ENCODE results near the gene DAG1. TPM values are rescaled to one million over a fixed set of nuclear protein-coding genes. Genes with fewer than 3 reads are reported as not detected.

The DAG1 gene
- total RNA-seq, 1 experiment from 2014 or later = 87.4 TPM

DNA sequence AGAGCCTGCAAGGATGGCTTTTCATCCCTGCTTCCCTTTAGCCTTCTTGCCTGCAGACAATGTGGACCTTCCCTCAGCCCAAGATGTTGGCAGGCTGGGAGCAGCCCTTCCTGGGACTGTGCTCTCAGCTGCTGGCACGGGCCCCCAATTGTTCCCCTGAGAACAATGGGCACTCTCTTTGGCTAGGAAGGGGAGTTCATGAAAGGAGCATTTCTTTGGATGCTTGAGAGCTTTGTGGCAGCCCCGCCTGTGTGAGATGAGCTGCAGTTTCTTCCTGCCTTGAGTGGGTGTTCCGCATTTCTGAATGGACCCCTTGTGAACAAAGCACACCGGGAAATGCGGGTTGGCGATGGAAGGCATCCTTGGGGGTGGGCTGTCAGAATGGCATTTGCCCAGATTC is 49.2 kb downstream of the DAG1 start:
- DNase-seq = no peak
- H3K36me3 ChIP-seq (replicated peaks; ENCODE audit: control insufficient read depth, insufficient read depth, low read length) = peaks cover 12% of the 10 kb centered on the region
- no peak overlapping the region for H3K4me3 ChIP-seq (ENCODE audit: insufficient read depth, low read depth, low read length)
- no peaks in the 10 kb centered on the region for H3K27me3 ChIP-seq (ENCODE audit: control insufficient read depth, insufficient read depth, low read length)

DNA sequence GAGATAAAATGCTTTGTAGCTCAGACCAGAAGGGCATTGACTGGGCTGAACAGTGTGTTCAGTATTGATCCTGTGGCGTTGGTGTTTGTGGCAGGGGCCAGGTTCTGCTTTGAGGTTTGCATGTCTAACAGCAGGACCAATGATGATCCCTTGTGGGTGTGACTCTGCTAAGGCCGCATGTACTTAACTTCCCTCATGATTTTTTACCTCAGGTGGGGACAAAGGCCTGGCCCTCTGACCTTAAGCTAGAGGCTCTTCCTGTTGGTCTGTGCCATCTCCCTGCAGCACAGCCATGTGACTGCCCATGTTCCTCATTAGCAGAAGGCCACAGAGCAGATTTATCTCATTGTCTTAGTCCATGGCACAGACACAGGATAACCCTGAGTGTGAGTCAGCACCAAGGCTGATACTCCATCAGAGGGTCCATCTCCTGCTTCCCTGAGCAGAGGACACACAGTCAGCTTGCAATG is 49.9 kb downstream of the DAG1 start:
- Histone ChIP-seq H3K36me3 (replicated peaks; ENCODE audit: control insufficient read depth, insufficient read depth, low read length) (peaks cover 12% of the 10 kb centered on the region), H3K4me3 (ENCODE audit: insufficient read depth, low read depth, low read length) (no peak overlapping the region), H3K27me3 (ENCODE audit: control insufficient read depth, insufficient read depth, low read length) (no peaks in the 10 kb centered on the region)
- no peak for DNase-seq

DNA sequence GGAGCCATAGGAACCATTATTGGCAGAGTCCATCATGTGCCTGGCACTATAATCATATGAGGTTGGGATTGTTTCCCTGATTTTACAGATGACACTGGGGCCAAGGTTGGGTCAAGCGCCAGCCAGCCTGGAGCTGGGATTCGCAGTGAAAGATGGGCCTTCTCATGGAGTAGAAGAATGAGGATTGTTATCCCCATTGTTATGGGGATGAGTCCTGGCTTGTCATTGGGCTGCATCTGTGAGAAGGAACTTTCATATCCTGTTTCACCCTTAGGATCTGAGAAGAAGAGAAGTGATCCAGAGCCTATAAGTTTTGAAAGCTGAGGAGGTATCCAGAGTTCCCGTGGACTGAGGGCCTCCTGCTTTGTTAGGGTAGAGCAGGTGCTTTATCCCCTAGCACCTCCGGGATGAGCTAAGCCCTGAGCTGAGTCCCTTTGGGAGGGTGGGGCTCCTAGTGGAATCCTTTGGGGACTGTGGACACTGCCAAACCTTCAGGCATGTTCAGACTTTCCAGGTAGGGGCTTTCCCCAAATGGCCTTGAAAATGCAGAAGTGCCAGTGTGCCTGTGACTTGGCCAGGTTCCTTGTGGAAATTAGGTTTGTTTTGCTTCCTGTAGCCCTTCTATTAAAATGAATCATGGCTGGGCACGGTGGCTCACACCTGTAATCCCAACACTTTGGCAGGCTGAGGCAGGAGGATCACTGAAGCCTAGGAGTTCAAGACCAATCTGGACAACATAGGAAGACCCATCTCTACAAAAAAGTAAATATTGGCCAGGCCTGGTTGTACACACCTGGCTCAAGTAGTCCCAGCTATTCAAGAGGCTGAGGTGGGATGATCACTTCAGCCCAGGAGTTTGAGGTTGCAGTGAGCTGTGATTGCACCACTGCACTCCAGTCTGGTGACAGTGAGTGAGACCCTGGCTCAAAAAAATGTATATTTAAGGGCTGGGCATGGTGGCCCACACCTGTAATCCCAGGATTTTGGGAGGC is 54.0 kb downstream of the DAG1 start:
- Histone ChIP-seq H3K27me3 (ENCODE audit: control insufficient read depth, insufficient read depth, low read length) (no peaks in the 10 kb centered on the region), H3K4me3 (ENCODE audit: insufficient read depth, low read depth, low read length) (no peak overlapping the region), H3K36me3 (replicated peaks; ENCODE audit: control insufficient read depth, insufficient read depth, low read length) (peaks cover 8% of the 10 kb centered on the region)
- no peak for DNase-seq

DNA sequence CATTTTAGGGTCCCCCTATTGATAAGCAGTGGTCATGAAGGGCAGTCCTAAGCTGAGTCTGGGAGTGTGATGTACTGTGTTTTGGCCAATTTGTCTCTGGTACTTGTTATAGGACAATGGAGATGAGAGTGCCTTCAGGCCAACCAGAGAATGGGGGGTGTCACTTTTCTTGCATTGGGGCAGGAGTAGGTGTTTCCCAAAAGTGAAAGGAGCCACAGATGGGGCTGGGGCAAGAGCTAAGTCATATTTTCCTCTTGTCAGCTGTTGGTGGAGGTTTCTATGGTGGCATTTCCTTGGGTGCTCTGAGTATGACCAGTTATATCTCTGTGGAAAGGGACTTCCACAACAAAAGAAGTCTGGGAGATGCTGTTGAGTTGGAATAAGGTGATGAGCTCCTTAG is 59.5 kb downstream of the DAG1 start:
- peaks cover 12% of the 10 kb centered on the region for H3K36me3 ChIP-seq (replicated peaks; ENCODE audit: control insufficient read depth, insufficient read depth, low read length)
- no peak for DNase-seq
- no peaks in the 10 kb centered on the region for H3K27me3 ChIP-seq (ENCODE audit: control insufficient read depth, insufficient read depth, low read length)
- no peak overlapping the region for H3K4me3 ChIP-seq (ENCODE audit: insufficient read depth, low read depth, low read length)

DNA sequence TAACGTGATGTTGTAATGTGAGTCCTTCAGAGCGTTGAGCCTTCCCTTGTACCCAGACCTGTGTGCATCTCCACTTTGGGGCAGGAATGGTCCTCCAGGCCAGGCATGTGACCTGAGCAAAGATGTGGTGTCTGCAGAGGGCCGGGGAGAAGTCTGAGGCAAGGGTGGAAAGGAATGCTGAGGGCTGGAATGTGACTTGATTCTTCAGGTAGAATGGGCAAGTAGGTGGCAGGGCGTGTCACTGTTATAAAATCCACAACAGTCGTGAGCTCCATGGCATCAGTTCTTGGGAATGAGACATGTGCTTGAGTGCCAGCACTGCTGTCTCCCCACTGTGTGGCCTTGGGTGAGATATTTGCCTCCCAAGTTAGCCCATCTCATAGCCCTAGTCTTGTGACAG is 60.2 kb downstream of the DAG1 start:
- no peak for DNase-seq
- peaks cover 12% of the 10 kb centered on the region for H3K36me3 ChIP-seq (replicated peaks; ENCODE audit: control insufficient read depth, insufficient read depth, low read length)
- H3K27me3 ChIP-seq (ENCODE audit: control insufficient read depth, insufficient read depth, low read length) = no peaks in the 10 kb centered on the region
- H3K4me3 ChIP-seq (ENCODE audit: insufficient read depth, low read depth, low read length) = no peak overlapping the region

DNA sequence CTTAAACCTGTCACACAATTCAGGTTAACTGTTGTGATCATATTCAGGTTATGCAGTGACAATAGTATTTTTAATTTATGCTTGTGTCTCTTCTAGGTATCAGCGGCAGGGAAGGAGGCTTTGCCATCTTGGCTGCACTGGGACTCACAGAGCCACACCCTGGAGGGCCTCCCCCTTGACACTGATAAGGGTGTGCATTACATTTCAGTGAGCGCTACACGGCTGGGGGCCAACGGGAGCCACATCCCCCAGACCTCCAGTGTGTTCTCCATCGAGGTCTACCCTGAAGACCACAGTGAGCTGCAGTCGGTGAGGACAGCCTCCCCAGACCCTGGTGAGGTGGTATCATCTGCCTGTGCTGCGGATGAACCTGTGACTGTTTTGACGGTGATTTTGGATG is 60.6 kb downstream of the DAG1 start:
- H3K27me3 ChIP-seq (ENCODE audit: control insufficient read depth, insufficient read depth, low read length) = no peaks in the 10 kb centered on the region
- DNase-seq = no peak
- no peak overlapping the region for H3K4me3 ChIP-seq (ENCODE audit: insufficient read depth, low read depth, low read length)
- peaks cover 12% of the 10 kb centered on the region for H3K36me3 ChIP-seq (replicated peaks; ENCODE audit: control insufficient read depth, insufficient read depth, low read length)

DNA sequence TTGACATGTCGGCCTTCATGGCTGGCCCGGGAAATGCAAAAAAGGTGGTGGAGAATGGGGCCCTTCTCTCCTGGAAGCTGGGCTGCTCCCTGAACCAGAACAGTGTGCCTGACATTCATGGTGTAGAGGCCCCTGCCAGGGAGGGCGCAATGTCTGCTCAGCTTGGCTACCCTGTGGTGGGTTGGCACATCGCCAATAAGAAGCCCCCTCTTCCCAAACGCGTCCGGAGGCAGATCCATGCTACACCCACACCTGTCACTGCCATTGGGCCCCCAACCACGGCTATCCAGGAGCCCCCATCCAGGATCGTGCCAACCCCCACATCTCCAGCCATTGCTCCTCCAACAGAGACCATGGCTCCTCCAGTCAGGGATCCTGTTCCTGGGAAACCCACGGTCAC is 61.2 kb downstream of the DAG1 start:
- Histone ChIP-seq H3K36me3 (replicated peaks; ENCODE audit: control insufficient read depth, insufficient read depth, low read length) (peaks cover 12% of the 10 kb centered on the region), H3K4me3 (ENCODE audit: insufficient read depth, low read depth, low read length) (no peak overlapping the region), H3K27me3 (ENCODE audit: control insufficient read depth, insufficient read depth, low read length) (no peaks in the 10 kb centered on the region)
- no peak for DNase-seq

DNA sequence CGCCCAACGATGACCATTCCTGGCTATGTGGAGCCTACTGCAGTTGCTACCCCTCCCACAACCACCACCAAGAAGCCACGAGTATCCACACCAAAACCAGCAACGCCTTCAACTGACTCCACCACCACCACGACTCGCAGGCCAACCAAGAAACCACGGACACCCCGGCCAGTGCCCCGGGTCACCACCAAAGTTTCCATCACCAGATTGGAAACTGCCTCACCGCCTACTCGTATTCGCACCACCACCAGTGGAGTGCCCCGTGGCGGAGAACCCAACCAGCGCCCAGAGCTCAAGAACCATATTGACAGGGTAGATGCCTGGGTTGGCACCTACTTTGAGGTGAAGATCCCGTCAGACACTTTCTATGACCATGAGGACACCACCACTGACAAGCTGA is 61.6 kb downstream of the DAG1 start:
- Histone ChIP-seq H3K36me3 (replicated peaks; ENCODE audit: control insufficient read depth, insufficient read depth, low read length) (peaks cover 12% of the 10 kb centered on the region), H3K27me3 (ENCODE audit: control insufficient read depth, insufficient read depth, low read length) (no peaks in the 10 kb centered on the region), H3K4me3 (ENCODE audit: insufficient read depth, low read depth, low read length) (no peak overlapping the region)
- DNase-seq = no peak

DNA sequence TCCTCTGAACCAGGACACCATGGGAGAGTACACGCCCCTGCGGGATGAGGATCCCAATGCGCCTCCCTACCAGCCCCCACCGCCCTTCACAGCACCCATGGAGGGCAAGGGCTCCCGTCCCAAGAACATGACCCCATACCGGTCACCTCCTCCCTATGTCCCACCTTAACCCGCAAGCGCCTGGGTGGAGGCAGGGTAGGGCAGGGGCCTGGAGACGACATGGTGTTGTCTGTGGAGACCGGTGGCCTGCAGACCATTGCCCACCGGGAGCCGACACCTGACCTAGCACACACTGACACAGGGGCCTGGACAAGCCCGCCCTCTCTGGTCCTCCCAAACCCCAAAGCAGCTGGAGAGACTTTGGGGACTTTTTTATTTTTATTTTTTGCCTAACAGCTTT is 63.0 kb downstream of the DAG1 start:
- H3K36me3 ChIP-seq (replicated peaks; ENCODE audit: control insufficient read depth, insufficient read depth, low read length) = peaks cover 12% of the 10 kb centered on the region

DNA sequence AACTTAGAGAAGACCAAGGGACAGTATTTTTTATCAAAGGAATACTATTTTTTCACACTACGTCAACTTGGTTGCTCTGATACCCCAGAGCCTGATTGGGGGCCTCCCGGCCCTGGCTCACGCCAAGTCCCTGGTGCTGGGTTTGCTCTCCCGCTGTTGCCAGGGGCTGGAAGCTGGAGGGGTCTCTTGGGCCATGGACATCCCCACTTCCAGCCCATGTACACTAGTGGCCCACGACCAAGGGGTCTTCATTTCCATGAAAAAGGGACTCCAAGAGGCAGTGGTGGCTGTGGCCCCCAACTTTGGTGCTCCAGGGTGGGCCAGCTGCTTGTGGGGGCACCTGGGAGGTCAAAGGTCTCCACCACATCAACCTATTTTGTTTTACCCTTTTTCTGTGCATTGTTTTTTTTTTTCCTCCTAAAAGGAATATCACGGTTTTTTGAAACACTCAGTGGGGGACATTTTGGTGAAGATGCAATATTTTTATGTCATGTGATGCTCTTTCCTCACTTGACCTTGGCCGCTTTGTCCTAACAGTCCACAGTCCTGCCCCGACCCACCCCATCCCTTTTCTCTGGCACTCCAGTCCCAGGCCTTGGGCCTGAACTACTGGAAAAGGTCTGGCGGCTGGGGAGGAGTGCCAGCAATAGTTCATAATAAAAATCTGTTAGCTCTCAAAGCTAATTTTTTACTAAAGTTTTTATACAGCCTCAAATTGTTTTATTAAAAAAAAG is 63.9 kb downstream of the DAG1 start:
- H3K36me3 ChIP-seq (replicated peaks; ENCODE audit: control insufficient read depth, insufficient read depth, low read length) = peaks cover 12% of the 10 kb centered on the region
- no peak overlapping the region for H3K4me3 ChIP-seq (ENCODE audit: insufficient read depth, low read depth, low read length)

More for the DNA sequence above, 63.0 kb downstream of the DAG1 start:
- Histone ChIP-seq H3K4me3 (ENCODE audit: insufficient read depth, low read depth, low read length) (no peak overlapping the region), H3K27me3 (ENCODE audit: control insufficient read depth, insufficient read depth, low read length) (no peaks in the 10 kb centered on the region)
- DNase-seq = no peak

DNA sequence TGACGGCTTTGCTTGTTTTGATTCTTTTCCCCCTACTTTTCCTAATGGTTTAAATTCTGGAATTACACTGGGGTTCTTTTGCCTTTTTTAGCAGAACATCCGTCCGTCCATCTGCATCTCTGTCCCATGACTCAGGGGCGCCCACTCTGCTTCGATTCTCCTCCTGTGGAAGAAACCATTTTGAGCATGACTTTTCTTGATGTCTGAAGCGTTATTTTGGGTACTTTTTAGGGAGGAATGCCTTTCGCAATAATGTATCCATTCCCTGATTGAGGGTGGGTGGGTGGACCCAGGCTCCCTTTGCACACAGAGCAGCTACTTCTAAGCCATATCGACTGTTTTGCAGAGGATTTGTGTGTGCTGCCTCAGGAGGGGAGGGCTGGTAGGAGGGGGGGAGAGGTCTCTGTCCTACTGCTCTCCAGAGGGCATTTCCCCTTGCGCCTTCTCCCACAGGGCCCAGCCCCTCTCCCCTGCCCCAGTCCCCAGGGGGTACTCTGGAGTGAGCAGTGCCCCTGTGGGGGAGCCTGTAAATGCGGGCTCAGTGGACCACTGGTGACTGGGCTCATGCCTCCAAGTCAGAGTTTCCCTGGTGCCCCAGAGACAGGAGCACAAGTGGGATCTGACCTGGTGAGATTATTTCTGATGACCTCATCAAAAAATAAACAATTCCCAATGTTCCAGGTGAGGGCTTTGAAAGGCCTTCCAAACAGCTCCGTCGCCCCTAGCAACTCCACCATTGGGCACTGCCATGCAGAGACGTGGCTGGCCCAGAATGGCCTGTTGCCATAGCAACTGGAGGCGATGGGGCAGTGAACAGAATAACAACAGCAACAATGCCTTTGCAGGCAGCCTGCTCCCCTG is 64.7 kb downstream of the DAG1 start:
- Histone ChIP-seq H3K36me3 (replicated peaks; ENCODE audit: control insufficient read depth, insufficient read depth, low read length) (peaks cover 12% of the 10 kb centered on the region), H3K4me3 (ENCODE audit: insufficient read depth, low read depth, low read length) (no peak overlapping the region), H3K27me3 (ENCODE audit: control insufficient read depth, insufficient read depth, low read length) (no peaks in the 10 kb centered on the region)
- peak; percentile 85 for DNase-seq

More for the DNA sequence above, 63.9 kb downstream of the DAG1 start:
- DNase-seq = no peak
- no peaks in the 10 kb centered on the region for H3K27me3 ChIP-seq (ENCODE audit: control insufficient read depth, insufficient read depth, low read length)

DNA sequence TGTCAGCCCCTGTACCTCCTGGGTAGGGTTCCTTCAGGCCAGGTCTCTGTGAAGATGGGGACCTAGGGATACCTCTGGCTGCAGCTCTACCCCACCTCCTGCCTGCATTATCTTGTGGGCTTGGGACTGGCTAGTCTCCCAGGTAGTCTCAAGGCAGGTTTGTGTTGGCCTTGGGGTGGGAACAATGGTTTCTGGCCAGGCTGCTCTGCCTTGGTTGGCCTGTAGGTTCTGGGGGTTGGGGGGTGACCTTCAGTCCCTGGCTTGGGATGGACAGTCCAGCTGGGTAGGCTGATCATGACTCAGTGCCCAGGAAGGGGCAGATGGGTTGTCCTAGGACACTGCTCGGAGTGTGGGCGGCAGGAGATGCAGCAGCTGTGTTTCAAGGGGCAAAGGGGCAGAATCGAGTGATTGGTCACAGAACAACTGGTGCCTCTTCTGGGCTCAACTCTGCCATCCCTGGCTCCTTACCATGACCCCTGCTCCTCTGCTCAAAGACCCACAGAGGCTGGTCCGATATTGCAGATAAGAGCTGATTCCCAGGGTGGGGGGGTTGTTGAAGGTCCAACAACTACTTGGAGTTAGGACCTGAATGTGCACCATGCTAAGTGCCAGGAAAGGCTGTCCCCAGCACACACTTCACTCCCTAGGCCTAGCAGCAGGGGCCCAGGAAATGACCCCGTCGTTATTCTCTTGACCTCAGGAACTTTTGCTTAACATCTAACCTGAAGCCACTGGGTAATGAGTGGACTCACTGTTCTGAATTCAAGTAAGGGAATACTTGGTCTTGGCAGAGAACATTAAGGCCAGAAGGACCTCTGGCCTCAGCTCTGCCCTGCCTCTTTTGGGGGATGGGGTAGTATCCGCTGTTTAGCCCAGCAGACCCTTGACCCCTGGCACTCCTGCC is 66.2 kb downstream of the DAG1 start:
- H3K27me3 ChIP-seq (ENCODE audit: control insufficient read depth, insufficient read depth, low read length) = peaks cover 2% of the 10 kb centered on the region
- peaks cover 5% of the 10 kb centered on the region for H3K36me3 ChIP-seq (replicated peaks; ENCODE audit: control insufficient read depth, insufficient read depth, low read length)
- no peak for DNase-seq
- H3K4me3 ChIP-seq (ENCODE audit: insufficient read depth, low read depth, low read length) = no peak overlapping the region

DNA sequence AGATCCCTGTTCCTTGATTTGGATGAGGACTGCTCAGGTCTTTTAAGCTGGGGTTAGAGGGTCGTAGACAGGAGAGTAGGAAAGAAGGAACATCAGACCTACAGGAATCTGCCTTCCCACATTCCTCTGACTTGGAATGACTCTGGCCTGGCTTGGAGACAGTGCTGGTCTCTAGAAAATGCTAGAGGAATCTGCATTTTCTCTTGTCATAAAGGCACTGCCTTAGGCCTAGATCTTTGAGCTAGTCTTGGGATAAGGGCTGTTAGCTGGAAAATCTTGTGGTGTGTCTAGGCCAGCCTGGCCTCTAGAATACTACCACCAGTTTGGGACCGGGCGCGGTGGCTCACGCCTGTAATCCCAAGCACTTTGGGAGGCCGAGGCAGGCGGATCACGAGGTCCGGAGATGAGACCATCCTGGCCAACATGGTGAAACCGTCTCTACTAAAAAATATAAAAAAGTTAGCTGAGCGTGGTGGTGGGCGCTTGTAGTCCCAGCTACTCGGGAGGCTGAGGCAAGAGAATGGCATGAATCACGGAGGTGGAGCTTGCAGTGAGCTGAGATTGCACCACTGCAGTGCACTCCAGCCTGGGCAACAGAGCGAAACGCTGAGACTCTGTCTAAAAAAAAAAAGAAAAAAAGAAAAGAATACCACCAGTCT is 66.9 kb downstream of the DAG1 start:
- Histone ChIP-seq H3K27me3 (ENCODE audit: control insufficient read depth, insufficient read depth, low read length) (peaks cover 2% of the 10 kb centered on the region), H3K36me3 (replicated peaks; ENCODE audit: control insufficient read depth, insufficient read depth, low read length) (peaks cover 2% of the 10 kb centered on the region), H3K4me3 (ENCODE audit: insufficient read depth, low read depth, low read length) (no peak overlapping the region)
- no peak for DNase-seq
